ENCODE data around the gene FBLN1. TPM values are rescaled to one million over a fixed set of nuclear protein-coding genes. Genes with fewer than 3 reads are reported as not detected.

Gene FBLN1
- total RNA-seq, 4 donors from 2014 or later, result 65.0 to 194 (median 136) TPM

DNA sequence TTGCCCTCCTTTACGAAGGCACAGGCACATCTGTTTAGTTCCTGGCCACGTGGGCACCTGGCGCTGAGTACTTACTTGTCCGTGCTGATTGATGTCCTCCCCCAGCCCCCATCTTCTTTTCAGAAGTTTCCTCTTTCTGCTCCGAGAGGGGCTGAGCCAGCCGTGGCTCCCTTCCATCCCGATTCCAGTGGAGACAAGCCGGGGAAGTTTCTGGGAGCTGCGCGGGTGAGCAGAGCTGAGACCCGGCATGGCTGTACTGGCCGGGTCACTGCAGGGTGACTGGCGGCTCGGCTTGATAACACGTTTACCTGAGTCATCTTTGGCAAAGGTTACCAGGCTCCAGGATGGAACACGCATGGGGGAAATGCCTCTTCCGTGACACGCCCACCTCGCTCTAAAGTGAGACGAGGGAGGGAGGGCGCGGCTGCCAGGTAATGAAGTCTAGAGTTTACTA is 123.5 kb downstream of the FBLN1 start:
- TF ChIP-seq, protein P1, sequence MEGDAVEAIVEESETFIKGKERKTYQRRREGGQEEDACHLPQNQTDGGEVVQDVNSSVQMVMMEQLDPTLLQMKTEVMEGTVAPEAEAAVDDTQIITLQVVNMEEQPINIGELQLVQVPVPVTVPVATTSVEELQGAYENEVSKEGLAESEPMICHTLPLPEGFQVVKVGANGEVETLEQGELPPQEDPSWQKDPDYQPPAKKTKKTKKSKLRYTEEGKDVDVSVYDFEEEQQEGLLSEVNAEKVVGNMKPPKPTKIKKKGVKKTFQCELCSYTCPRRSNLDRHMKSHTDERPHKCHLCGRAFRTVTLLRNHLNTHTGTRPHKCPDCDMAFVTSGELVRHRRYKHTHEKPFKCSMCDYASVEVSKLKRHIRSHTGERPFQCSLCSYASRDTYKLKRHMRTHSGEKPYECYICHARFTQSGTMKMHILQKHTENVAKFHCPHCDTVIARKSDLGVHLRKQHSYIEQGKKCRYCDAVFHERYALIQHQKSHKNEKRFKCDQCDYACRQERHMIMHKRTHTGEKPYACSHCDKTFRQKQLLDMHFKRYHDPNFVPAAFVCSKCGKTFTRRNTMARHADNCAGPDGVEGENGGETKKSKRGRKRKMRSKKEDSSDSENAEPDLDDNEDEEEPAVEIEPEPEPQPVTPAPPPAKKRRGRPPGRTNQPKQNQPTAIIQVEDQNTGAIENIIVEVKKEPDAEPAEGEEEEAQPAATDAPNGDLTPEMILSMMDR (IDR thresholded peaks at IDR 0.05; ENCODE audit: low read depth), result no peak

DNA sequence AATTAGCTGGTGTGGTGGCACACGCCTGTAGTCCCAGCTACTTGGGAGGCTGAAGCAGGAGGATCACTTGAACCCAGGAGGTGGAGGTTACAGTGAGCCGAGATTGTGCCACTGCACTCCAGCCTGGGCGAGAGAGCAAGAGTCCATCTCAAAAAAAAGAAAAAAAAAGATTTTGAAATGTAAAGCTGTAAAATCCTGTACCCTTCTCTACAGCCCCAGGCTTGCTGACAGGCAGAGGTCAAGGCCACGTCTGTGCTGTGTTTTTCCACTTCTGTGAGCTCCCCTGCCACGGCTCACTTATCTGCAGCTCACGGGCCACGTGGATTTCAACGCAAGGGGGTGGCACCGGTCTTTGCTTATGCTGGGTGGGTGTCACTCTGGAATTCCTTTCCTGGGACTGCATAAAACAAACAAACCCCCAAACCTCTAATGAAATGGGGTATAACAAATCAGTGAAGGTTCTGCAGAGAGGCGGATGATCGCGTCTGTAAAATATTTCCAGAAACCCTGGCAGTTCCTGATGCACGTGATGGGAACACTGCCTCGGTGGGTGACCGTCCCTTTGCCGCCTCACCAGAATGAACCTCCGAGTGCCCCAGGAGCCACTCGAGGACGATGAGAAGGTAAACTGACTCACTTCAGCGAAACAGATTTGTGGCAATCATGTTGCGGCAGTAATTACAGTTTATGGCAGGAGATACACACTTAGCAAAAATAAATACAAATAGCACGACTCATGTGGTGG is 125.0 kb downstream of the FBLN1 start:
- TF ChIP-seq, protein P1 (IDR thresholded peaks at IDR 0.05; ENCODE audit: low read depth), result no peak

DNA sequence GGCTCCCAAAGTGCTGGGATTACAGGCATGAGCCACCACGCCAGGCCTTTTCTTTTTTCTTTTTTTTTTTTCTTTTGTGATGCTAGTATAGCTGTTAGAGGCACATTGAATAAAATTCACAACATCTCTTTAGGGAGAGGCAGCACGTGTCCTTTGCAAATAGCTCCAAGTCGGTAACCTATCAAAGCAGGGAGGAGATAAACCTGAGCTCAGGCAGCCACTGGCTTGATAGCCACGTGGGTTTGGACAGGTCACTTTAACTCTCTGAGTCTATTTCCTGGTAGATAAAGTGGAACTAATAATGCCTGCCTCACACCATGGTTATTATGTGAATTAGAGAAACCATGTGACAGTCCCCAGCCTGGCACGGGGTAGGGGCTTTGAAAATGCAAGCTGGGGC is 125.8 kb downstream of the FBLN1 start:
- TF ChIP-seq, protein P1 (IDR thresholded peaks at IDR 0.05; ENCODE audit: low read depth), result no peak

DNA sequence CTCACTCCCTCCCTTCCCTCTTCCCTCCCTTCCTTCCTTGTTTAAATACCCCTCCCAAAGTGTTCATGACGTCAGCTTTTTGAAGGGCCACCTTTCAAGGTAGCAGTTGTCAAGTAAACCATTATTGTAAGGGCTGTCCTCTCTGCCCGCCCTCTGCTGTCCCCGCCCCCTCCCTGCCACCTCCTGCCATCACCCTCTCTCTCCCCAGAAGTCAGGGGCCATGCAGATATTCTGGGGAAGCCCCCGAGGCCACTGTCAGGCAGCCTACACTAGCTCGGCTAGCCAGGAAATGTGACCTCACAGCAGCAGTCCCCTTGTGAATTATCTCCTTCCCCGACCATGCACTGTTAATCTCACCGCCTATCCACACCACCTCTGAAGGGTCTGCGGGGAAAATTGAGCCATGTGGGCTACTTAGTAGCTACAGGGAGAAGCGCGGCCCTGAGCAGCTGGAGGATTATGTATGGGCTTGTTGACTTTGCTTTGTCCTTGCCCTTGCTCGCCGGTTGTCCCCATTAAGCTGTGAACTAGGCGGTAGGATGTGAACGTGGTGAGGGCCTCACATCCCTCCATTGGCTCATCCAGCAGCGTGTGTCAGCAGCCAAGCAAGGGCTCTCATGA is 126.9 kb downstream of the FBLN1 start:
- TF ChIP-seq, protein P1 (IDR thresholded peaks at IDR 0.05; ENCODE audit: low read depth), result no peak

DNA sequence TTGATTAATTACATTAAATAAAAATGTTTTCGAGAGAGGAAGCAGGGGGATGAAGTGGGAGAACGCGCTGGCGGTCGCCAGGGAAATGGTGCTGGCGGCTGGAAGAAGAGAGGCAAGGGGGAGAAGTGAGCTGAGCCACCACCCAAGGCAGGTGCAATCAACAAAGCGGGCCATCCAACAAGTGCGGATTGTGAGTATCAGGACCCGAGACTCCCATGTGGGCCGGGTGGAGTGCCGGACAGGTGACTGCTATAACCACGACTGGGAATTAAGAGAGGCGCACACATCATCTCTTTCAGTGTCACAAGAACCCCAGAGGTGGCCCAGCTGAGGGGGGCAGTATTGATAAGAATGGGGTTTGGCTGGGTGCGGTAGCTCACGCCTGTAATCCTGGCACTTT is 127.8 kb downstream of the FBLN1 start:
- TF ChIP-seq, protein P1 (IDR thresholded peaks at IDR 0.05; ENCODE audit: low read depth), result no peak

DNA sequence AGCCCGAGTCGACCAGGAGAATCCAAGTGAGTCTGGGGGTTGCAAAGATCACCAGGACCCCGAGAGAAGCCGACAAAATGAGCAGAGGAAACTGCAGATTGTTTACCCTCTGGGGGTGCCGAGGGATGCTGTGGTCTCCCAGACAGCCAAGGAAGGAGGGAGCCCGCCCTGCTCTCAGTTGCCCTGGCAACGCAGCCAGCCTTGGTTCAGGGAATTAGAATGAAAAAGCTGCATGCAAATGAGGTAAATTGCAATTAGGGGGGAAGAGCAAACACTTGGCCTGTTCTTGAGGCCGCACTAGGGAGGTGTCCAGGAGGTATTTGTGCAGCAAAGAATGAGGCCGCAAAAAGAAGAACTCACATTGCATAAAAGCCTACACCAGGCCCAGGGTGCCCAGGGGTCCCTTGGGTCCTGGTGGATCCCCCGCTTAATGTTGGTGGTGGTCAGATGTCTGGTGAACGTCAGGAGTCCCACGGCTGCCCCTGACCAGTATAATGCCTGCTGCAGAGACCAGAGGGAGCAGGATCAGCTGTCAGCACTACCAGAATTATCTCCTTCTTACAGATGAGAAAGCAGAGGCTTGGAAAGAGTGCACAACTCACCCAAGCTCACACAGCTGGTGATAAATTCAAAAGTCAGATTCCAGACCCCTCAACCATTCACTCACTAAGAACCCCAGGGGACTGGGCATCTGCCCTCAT is 128.6 kb downstream of the FBLN1 start:
- TF ChIP-seq, protein P1 (IDR thresholded peaks at IDR 0.05; ENCODE audit: low read depth), result no peak

DNA sequence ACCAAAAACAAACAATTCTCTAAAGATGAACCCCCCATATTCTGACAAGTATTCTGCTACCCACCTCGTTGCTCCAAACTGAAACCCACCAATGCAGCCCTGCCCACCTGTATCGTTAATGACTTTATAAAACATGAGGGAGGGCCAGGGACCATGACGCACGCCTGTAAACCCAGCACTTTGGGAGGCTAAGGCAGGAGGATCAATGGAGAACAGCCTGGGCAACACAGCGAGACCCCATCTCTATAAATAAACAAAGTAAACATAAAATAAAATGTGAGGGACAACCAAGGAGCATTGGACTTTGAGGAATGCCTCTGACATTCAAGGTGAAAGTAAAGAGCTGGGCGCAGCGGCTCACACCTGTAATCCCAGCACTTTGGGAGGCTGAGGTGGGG is 129.2 kb downstream of the FBLN1 start:
- TF ChIP-seq, protein P1 (IDR thresholded peaks at IDR 0.05; ENCODE audit: low read depth), result no peak
